GM21423 (cell line): Measurements from ENCODE around the gene CPLX1.
"Not testable (repeated sequence)": the region's sequence is repeated elsewhere in the genome, so short reads cannot be mapped to it uniquely, and the experiment has no call there.

Experiments
- ATAC-seq: cut with Tn5 transposase; IDR thresholded peaks from one replicate; pipeline ENCODE4 v1.9.1; 2021; ENCODE audit warnings: mild to moderate bottlenecking, moderate library complexity; ENCODE audit not compliant: unreplicated experiment

Gene CPLX1

GRCh38 chr4:739569-739968, 86.4 kb downstream of the CPLX1 start:
- no peak for ATAC-seq

GRCh38 chr4:738781-739280, 87.1 kb downstream of the CPLX1 start:
- no peak for ATAC-seq

- ATAC-seq = not testable (repeated sequence)
Measured at GRCh38 chr4:736561-736960, 89.4 kb downstream of the CPLX1 start.

GRCh38 chr4:735583-735982, 90.3 kb downstream of the CPLX1 start:
- no peak for ATAC-seq
